Immature natural killer cell (primary cell): ENCODE data around the gene RNF166. TPM values are rescaled to one million over a fixed set of nuclear protein-coding genes. Genes with fewer than 3 reads are reported as not detected.

Source experiments
- DNase-seq, 3 donors: peaks; one replicate each; pipeline ENCODE4 v3.0.0; 2022; ENCODE audit warnings: mixed read lengths in 1 of 3
- H3K27ac Mint-ChIP-seq, 6 donors: one replicate each; pipeline ENCODE4 v1.8.0; 2020; ENCODE audit warnings: mixed read lengths in 6 of 6, mild to moderate bottlenecking in 5 of 6, inconsistent platforms in 4 of 6, moderate library complexity in 3 of 6
- H3K27me3 Mint-ChIP-seq, 3 donors: one replicate each; pipeline ENCODE4 v1.8.0; 2020 to 2021; ENCODE audit warnings: low read depth in 3 of 3, mild to moderate bottlenecking in 3 of 3, mixed read lengths in 3 of 3, moderate library complexity in 3 of 3, inconsistent platforms in 1 of 3
- H3K36me3 Mint-ChIP-seq, 3 donors: one replicate each; pipeline ENCODE4 v1.8.0; 2020; ENCODE audit warnings: mixed read lengths in 3 of 3, inconsistent platforms in 2 of 3, mild to moderate bottlenecking in 2 of 3
- H3K4me1 Mint-ChIP-seq, 2 donors: one replicate each; pipeline ENCODE4 v1.8.0; 2020; ENCODE audit warnings: inconsistent platforms in 2 of 2, mild to moderate bottlenecking in 2 of 2, mixed read lengths in 2 of 2, moderate library complexity in 1 of 2
- H3K4me3 Mint-ChIP-seq, 5 donors: one replicate each; pipeline ENCODE4 v1.8.0; 2020; ENCODE audit warnings: mild to moderate bottlenecking in 5 of 5, mixed read lengths in 5 of 5, inconsistent platforms in 3 of 5, moderate library complexity in 3 of 5
- H3K9me3 Mint-ChIP-seq, 6 donors: one replicate each; pipeline ENCODE4 v1.8.0; 2020; ENCODE audit warnings: mild to moderate bottlenecking in 6 of 6, mixed read lengths in 6 of 6, inconsistent platforms in 4 of 6, moderate library complexity in 3 of 6
- polyA plus RNA-seq, 3 donors: library from polyadenylated mRNA; unstranded; fragments of 300-500 nt; fragmentation: Illumina TruSeq; gene quantifications; one replicate each; pipeline ENCODE4 v1.2.3, GENCODE V29; 2021

RNF166 gene
- polyA plus RNA-seq: 100 to 1,000 TPM; 129 to 157 (median 141) TPM

GRCh38 chr16:88706229-88706964 is at the start of gene RNF166, which contains the start of gene CTU2:
TSS of gene RNF166 (minus strand) at chr16:88706408. CDS start at chr16:88706325, 83 bp downstream.
TSS of gene CTU2 (plus strand) at chr16:88706503. CDS start at chr16:88706531, 28 bp downstream.
- Mint-ChIP-seq H3K36me3 (peaks cover 0 to 4% (median 3%) of the 10 kb centered on the region in 3 donors), H3K4me1 (peaks cover 53 to 56% of the 10 kb centered on the region in 2 donors), H3K27ac (peak within 1 kb of the TSS; percentile 92 to 99 (median 95)), H3K4me3 (peak within 1 kb of the TSS; percentile 81 to 96 (median 89)), H3K9me3 (no peaks in the 10 kb centered on the region), H3K27me3 (peaks cover 17 to 46% (median 25%) of the 10 kb centered on the region in 3 donors)
- DNase-seq: peak; percentile 93 to 94 (median 93)

- H3K9me3 Mint-ChIP-seq: no peaks in the 10 kb centered on the region
- peaks cover 0 to 5% (median 3%) of the 10 kb centered on the region in 3 donors for H3K36me3 Mint-ChIP-seq
- H3K27ac Mint-ChIP-seq: no peak overlapping the region
- H3K27me3 Mint-ChIP-seq: peaks cover 0 to 4% (median 2%) of the 10 kb centered on the region in 3 donors
- no peak for DNase-seq
- H3K4me3 Mint-ChIP-seq: no peak overlapping the region
- H3K4me1 Mint-ChIP-seq: peaks cover 16 to 22% of the 10 kb centered on the region in 2 donors
Measured at GRCh38 chr16:88754912-88755744, 48.9 kb upstream of the RNF166 start.

GRCh38 chr16:88754109-88754911 is 48.1 kb upstream of the RNF166 start:
- peaks cover 16 to 22% of the 10 kb centered on the region in 2 donors for H3K4me1 Mint-ChIP-seq
- H3K4me3 Mint-ChIP-seq: no peak overlapping the region
- H3K27ac Mint-ChIP-seq: no peak overlapping the region
- no peaks in the 10 kb centered on the region for H3K9me3 Mint-ChIP-seq
- DNase-seq: no peak
- H3K27me3 Mint-ChIP-seq: peaks cover 0 to 4% (median 2%) of the 10 kb centered on the region in 3 donors
- H3K36me3 Mint-ChIP-seq: peaks cover 0 to 5% (median 3%) of the 10 kb centered on the region in 3 donors

GRCh38 chr16:88753602-88754001 is 47.4 kb upstream of the RNF166 start:
- H3K27me3 Mint-ChIP-seq: peaks cover 0 to 5% (median 2%) of the 10 kb centered on the region in 3 donors
- peaks cover 12 to 18% of the 10 kb centered on the region in 2 donors for H3K4me1 Mint-ChIP-seq
- H3K9me3 Mint-ChIP-seq: no peaks in the 10 kb centered on the region
- H3K4me3 Mint-ChIP-seq: no peak overlapping the region
- peak overlapping the region in 1 of 6 donors; percentile 64 for H3K27ac Mint-ChIP-seq
- no peak for DNase-seq
- peaks cover 0 to 1% (median under 1%) of the 10 kb centered on the region in 3 donors for H3K36me3 Mint-ChIP-seq

- H3K9me3 Mint-ChIP-seq: no peaks in the 10 kb centered on the region
Measured at GRCh38 chr16:88753191-88753590, 47.0 kb upstream of the RNF166 start.

GRCh38 chr16:88752386-88753002 is 46.3 kb upstream of the RNF166 start:
- Mint-ChIP-seq H3K36me3 (no peaks in the 10 kb centered on the region), H3K27ac (no peak overlapping the region), H3K4me1 (peaks cover 6 to 12% of the 10 kb centered on the region in 2 donors), H3K9me3 (no peaks in the 10 kb centered on the region), H3K4me3 (no peak overlapping the region), H3K27me3 (peaks cover 0 to 3% (median 2%) of the 10 kb centered on the region in 3 donors)
- no peak for DNase-seq

More at GRCh38 chr16:88753191-88753590, 47.0 kb upstream of the RNF166 start:
- H3K27me3 Mint-ChIP-seq: peaks cover 0 to 4% (median 2%) of the 10 kb centered on the region in 3 donors
- H3K27ac Mint-ChIP-seq: no peak overlapping the region
- peaks cover 8 to 14% of the 10 kb centered on the region in 2 donors for H3K4me1 Mint-ChIP-seq
- DNase-seq: no peak
- H3K36me3 Mint-ChIP-seq: no peaks in the 10 kb centered on the region
- no peak overlapping the region for H3K4me3 Mint-ChIP-seq

GRCh38 chr16:88750854-88751253 is 44.6 kb upstream of the RNF166 start:
- H3K4me3 Mint-ChIP-seq: no peak overlapping the region
- DNase-seq: no peak
- peaks cover 10 to 13% of the 10 kb centered on the region in 2 donors for H3K4me1 Mint-ChIP-seq
- H3K27ac Mint-ChIP-seq: no peak overlapping the region
- peaks cover 0 to 3% (median 2%) of the 10 kb centered on the region in 3 donors for H3K27me3 Mint-ChIP-seq
- no peaks in the 10 kb centered on the region for H3K36me3 Mint-ChIP-seq
- H3K9me3 Mint-ChIP-seq: no peaks in the 10 kb centered on the region

GRCh38 chr16:88749358-88749757 is 43.1 kb upstream of the RNF166 start:
- peaks cover 12 to 20% of the 10 kb centered on the region in 2 donors for H3K4me1 Mint-ChIP-seq
- no peaks in the 10 kb centered on the region for H3K36me3 Mint-ChIP-seq
- no peak for DNase-seq
- no peak overlapping the region for H3K27ac Mint-ChIP-seq
- H3K9me3 Mint-ChIP-seq: no peaks in the 10 kb centered on the region
- peaks cover 0 to 3% (median 2%) of the 10 kb centered on the region in 3 donors for H3K27me3 Mint-ChIP-seq
- H3K4me3 Mint-ChIP-seq: no peak overlapping the region

GRCh38 chr16:88748364-88748763 is 42.2 kb upstream of the RNF166 start:
- Mint-ChIP-seq H3K4me3 (no peak overlapping the region), H3K9me3 (no peaks in the 10 kb centered on the region), H3K36me3 (no peaks in the 10 kb centered on the region), H3K4me1 (peaks cover 6 to 22% of the 10 kb centered on the region in 2 donors), H3K27ac (peak overlapping the region in 1 of 6 donors; percentile 7), H3K27me3 (peaks cover 0 to 1% (median 0%) of the 10 kb centered on the region in 3 donors)
- no peak for DNase-seq

GRCh38 chr16:88747588-88748301 is 41.5 kb upstream of the RNF166 start:
- Mint-ChIP-seq H3K27me3 (peaks cover 0 to 1% (median 0%) of the 10 kb centered on the region in 3 donors), H3K36me3 (no peaks in the 10 kb centered on the region), H3K27ac (peak overlapping the region in 2 of 6 donors; percentile 7 to 36), H3K4me3 (no peak overlapping the region), H3K9me3 (no peaks in the 10 kb centered on the region), H3K4me1 (peaks cover 5 to 22% of the 10 kb centered on the region in 2 donors)
- peak in 1 of 3 donors; percentile 22 for DNase-seq

- DNase-seq: no peak
- H3K4me1 Mint-ChIP-seq: peaks cover 5 to 23% of the 10 kb centered on the region in 2 donors
- no peak overlapping the region for H3K4me3 Mint-ChIP-seq
- H3K9me3 Mint-ChIP-seq: no peaks in the 10 kb centered on the region
- H3K27me3 Mint-ChIP-seq: peaks cover 0 to 1% (median 0%) of the 10 kb centered on the region in 3 donors
- no peak overlapping the region for H3K27ac Mint-ChIP-seq
- H3K36me3 Mint-ChIP-seq: no peaks in the 10 kb centered on the region
Measured at GRCh38 chr16:88746506-88746905, 40.3 kb upstream of the RNF166 start.
